Measurements from ENCODE around the gene PRKAR2B. TPM values are rescaled to one million over a fixed set of nuclear protein-coding genes. Genes with fewer than 3 reads are reported as not detected.

PRKAR2B gene
- total and polyA plus RNA-seq, 2 of the 4 experiments (the other 2 are of a cell fraction): 3.0 to 3.1 TPM

DNA sequence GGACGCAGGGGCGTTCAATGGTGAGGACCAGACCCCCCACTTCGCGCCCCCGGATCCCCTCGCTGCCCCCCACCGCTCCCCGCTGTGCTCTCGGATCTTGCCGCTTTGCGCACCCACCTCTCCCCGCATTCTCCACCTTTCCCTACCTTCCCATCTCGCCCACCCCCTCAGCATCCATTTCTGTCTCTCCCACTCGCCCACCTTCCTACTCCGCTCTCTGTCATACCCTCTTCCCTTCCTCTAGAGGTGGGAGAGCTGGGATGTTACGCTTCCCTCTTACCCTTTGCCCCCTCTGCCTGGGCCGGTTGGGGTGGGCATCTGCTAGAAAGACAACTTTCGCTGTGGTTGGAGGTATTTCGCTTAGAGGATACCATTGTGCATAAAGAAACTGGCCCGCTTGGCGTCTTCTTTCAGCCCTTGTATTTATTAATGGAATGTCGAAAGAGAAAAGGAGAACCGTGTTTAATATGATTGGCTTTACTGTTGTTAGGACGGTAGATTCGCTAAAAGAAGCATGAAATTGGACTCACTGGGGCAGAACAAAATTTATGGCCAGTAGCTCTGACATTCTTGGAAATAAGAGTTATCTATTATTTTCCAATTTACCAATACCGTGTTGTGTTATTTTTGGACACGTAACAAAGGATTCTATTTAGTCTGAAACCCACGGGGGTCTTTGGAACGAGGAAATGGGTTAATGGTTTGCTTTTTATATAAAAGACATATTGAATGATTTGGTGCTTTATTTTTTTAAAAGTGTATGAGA is 873 bp downstream of the PRKAR2B start:
- Histone ChIP-seq H3K9me1 (ENCODE audit: insufficient read depth, low read length) (no peaks in the 10 kb centered on the region), H4K5ac (ENCODE audit: low read depth, low read length) (peak overlapping the region; percentile 57), H2BK20ac (ENCODE audit: low read depth, low read length) (no peak overlapping the region), H2BK5ac (ENCODE audit: low read depth, low read length, poor library complexity, severe bottlenecking) (no peak overlapping the region), H3K4me3 (ENCODE audit: insufficient read depth, low read depth, low read length) (peak overlapping the region; percentile 93), H3K23ac (ENCODE audit: low read depth, low read length) (peak overlapping the region; percentile 55), H4K20me1 (ENCODE audit: insufficient read depth, low read length) (no peaks in the 10 kb centered on the region), H3K9ac (ENCODE audit: low read depth, low read length) (peak overlapping the region; percentile 90), H2AFZ (replicated peaks; ENCODE audit: low read length, poor library complexity) (peak overlapping the region; percentile 89), H2BK120ac (ENCODE audit: low read depth, low read length) (peak overlapping the region; percentile 28), H2AK5ac (ENCODE audit: low read depth, low read length) (peak overlapping the region; percentile 56; the same call in 1 of the 2 replicates), H2BK15ac (ENCODE audit: low read depth, low read length) (no peak overlapping the region; the same call in 2 of the 3 replicates), H3K27ac (ENCODE audit: insufficient read depth, low read length) (peak overlapping the region; percentile 51), H3K14ac (replicated peaks; ENCODE audit: low read depth, low read length) (peak overlapping the region; percentile 42), H3K4ac (ENCODE audit: low read depth, low read length) (peak overlapping the region; percentile 47), H3K27me3 (ENCODE audit: control insufficient read depth, insufficient read depth, low read length) (no peaks in the 10 kb centered on the region), H3K4me1 (ENCODE audit: control insufficient read depth, insufficient read depth, low read length) (peaks cover 4% of the 10 kb centered on the region; the same call in 1 of the 2 replicates), H3K18ac (ENCODE audit: low read depth, low read length) (peak overlapping the region; percentile 34; the same call in 1 of the 2 replicates), H4K91ac (ENCODE audit: insufficient read depth, low read depth, low read length) (no peak overlapping the region), H3K9me3 (ENCODE audit: control insufficient read depth, insufficient read depth, low read length) (no peaks in the 10 kb centered on the region), H3K56ac (ENCODE audit: extremely low read depth, insufficient read depth, low read length) (no peak overlapping the region), H3K4me2 (ENCODE audit: low read depth, low read length) (peak overlapping the region; percentile 100), H4K8ac (ENCODE audit: low read depth in 2 of 2, low read length in 2 of 2) (no peak overlapping the region), H2AK9ac (replicated peaks; ENCODE audit: low read depth, low read length, poor library complexity) (peak overlapping the region; percentile 47), H3K79me1 (ENCODE audit: low read depth in 1 of 2, low read length in 2 of 2) (peaks cover 2 to 7% of the 10 kb centered on the region in 2 experiments; a peak in 2 of 4 replicates), H3K36me3 (ENCODE audit: control insufficient read depth, insufficient read depth, low read length) (no peaks in the 10 kb centered on the region)
- TF ChIP-seq POLR2A (IDR thresholded peaks at IDR 0.05; ENCODE audit: low read depth, low read length) (no peak), MAZ (IDR thresholded peaks at IDR 0.05; ENCODE audit: borderline replicate concordance, low read depth, low read length) (no peak), RAD21 (IDR thresholded peaks at IDR 0.05; ENCODE audit: low read length) (no peak), CHD1 (IDR thresholded peaks at IDR 0.05; ENCODE audit: low read depth, low read length) (no peak), RCOR1 (IDR thresholded peaks at IDR 0.05; ENCODE audit: insufficient replicate concordance, low read length) (no peak)
- in situ Hi-C loops (cut with MboI; ENCODE audit: low sequenced_read_pairs) (no loop called here), dilution Hi-C loops (cut with HindIII; ENCODE audit: low sequenced_read_pairs, unreplicated experiment) (no loop called here), intact Hi-C loops (cut with micrococcal nuclease) (loop anchor here (2.0 to 10.0 kb wide), 6 partner anchors 77 to 871 kb away; no protein-coding TSS in a partner anchor)
- WGBS, 2 experiments (ENCODE audit: extremely low coverage in 2 of 2, insufficient read length in 1 of 2): 3% methylated on average over 6 of the region's 29 CpGs; no CpG with 5 or more reads in 1 of the 2 experiments
- CTCF ChIA-PET: interaction anchor here (0.7 to 1.2 kb wide), 3 partner anchors 14 to 309 kb away, joined by 3 read pairs; no protein-coding TSS in a partner anchor
- no TSS peak for BruUV-seq (replicated peaks)
- ATAC-seq (ENCODE audit: low read depth) (no peak), DNase-seq (peak; percentile 5)
- POLR2A ChIA-PET (ENCODE audit: unreplicated experiment): interaction anchor here (0.7 kb wide), 1 partner anchor 260 kb away, joined by 3 read pairs; no protein-coding TSS in a partner anchor

Data from IMR-90 (cell line).